HG03342 (cell line): ENCODE measurements around the gene LYSMD4.
"Not testable (repeated sequence)": the region's sequence is repeated elsewhere in the genome, so short reads cannot be mapped to it uniquely, and the experiment has no call there.

Experiments
- ATAC-seq: cut with Tn5 transposase; IDR thresholded peaks from one replicate; pipeline ENCODE4 v1.9.1; 2021; ENCODE audit warnings: mild to moderate bottlenecking, moderate library complexity; ENCODE audit not compliant: unreplicated experiment

The LYSMD4 gene

DNA sequence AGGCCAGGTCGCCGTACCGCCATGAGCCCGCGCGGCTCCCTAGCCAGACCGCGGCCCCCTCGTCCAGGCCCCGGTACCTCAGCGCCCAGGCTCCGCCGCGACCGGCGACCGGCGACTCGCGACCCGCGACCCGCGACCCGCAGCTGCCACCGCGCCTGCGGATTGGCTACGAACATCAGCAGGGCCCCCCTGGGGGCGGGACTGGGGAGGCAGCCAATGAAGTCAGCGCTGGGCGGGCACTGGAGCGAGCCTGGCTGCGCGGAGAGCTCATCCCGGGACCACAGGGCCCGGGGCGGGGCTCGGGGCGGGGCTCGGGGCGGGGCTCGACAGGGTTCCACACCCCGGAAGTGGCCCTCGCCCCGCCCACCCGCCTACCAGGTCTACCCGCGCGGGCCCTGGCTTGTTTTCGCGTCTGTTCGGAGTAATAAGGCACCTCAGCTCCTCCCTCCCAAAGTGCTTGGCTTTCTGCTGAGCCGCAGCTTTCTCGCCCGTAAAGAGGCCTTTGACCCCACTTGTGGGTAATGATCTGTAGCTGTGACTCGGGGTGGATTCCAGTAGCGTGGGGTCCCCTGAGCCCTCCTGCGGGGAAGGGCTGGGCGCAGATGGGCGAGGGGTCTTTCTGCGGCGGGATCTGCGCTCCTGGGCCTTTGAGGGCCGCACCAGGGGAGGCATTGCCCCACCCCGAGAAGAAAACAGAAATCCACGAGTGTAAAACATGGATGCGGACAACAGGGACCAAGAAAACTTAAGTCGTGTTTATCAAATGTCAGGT is at the start of gene LYSMD4:
TSS of gene LYSMD4 (minus strand) at position 170 of the 772 bp plus-strand sequence. CDS start 1,438 bp downstream, outside the sequence.
- peak; percentile 99 for ATAC-seq

DNA sequence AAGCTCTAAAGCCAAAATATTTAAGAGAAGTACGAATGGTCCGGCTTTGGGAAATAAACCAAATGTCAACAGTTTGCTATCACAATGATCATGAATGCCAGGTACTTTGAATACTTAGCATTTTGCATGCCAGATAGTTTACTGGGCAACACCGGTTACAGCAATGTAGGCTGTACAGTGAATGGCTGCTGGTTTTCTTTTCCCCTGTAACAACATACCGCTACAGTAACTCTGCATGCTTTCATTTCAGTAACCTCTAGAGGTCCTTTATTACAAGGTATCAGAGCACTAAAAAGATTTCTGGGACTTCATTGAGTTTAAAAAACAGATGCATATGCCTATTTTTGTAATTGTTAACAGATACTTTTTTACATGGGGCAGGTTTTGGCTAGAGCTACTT is 48.8 kb upstream of the LYSMD4 start:
- not testable (repeated sequence) for ATAC-seq

DNA sequence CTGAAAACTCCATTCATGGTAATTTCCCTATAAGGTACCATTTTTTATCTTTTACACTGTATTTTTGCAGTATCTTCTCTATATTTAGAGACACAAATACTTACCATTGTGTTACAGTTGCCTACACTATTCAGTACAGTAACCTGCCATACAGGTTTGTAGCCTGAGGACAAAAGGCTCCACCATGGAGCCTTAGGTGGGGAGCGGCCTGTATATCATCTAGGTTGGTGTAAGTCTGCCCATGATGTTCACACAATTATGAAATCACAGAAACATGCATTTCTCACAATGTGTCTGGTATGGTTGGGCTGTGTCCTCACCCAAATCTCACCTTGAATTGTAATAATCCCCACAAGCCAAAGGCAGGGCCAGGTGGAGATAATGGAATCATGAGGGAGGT is 43.9 kb upstream of the LYSMD4 start:
- ATAC-seq: no peak

DNA sequence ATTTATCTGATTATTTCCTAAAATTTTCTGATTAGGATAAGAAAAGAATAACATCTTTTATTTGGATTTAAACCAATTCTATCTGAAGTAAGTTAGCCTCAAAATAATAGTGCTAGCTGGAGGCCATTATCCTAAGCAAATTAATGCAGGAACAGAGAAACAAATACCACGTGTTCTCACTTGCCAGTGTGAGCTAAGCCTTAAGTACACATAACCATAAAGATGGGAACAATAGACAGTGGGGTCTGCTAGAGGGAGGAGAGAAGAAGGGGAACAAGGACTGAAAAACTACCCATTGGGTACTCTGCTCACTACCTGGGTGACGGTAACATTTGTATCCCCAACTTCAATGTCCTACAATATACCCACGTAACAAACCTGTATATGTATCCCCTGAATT is 31.3 kb upstream of the LYSMD4 start:
- ATAC-seq: no peak

DNA sequence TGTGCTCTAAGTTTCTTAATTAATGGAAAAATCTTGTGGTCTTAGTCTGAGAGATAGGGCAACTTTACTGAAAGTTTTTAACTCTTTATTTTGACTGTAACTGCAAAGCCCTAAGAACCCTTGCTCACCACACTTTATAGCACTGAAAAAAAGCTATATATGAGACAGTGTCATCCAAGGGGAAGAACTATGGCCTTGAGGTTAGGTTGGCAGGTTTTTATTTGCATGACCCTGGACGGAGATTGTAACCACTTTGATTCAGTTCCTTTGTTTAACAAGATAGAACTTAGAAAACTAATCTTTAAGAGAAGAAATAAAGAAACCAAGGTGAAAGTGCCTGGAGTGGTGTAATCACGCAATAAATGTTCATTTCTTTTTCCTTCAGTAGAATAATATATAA is 30.6 kb upstream of the LYSMD4 start:
- peak; percentile 80 for ATAC-seq

DNA sequence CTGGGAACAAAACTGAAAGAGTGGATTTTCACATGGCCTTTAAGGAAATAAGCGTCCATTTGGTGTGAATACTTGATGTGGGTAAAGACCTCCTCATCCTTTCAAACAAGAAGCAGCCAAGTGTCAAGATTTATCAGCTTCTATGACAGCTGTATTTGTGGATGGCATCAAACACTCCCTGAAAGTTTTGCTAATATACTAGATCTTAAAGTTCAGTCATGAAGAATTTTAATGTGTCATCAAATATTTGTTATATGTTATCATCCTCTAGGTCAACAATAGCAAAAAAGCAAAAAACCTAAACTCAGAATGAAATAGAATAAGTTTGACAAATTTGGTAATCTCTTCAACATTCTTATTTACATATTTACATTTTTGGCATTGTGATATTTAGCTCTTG is 29.1 kb upstream of the LYSMD4 start:
- ATAC-seq: no peak

DNA sequence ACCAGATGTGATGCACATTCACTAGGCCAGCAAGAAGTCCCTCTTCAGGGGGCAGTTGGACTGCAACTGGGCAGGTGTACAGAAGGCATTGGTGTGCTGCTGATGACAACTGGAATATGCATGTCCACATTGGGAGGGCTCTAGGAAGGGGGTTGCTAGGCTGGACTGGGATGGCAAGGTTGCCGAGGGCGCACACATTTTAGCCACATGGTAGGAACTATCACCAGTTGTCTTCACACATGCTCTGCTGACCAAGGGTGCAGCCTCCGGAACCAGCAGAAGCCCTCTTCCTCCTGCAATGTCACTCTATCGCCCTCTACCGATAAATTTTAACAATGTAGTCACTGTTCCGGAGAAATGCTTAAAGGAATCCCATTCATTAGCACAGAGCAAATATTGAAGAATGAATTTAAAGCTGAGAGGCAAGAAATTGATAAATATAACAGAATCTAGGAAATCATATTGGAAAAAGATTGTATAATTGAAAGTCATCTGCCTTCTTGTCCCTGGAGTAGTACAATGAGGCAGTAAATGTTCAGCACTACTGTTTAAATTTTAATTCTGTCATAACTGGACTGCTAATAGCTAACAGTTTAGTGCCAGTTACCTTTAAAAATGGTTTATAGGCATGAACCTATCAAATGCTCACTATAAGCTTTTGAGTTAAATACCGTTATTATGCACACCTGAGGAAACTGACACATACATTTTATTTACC is 22.6 kb upstream of the LYSMD4 start:
- peak; percentile 96 for ATAC-seq

DNA sequence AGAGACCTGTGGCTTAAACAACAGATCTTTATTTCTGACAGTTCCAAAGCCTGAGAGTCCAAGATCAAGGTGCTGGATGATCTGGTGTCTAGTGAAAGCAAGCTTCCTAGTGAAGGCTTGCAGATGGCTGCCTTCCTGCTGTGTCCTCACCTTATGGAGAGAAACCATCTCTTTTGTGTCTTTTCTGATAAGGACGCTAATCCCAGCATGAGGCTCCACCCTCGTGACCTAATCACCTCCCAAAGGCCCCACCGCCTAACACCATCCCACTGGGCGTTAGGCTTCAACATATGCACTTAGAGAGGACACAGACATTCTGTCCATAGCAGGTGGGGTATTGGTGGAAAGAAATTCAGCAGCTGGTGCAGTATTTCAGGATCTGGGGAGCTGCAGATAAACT is 19.8 kb upstream of the LYSMD4 start:
- no peak for ATAC-seq

DNA sequence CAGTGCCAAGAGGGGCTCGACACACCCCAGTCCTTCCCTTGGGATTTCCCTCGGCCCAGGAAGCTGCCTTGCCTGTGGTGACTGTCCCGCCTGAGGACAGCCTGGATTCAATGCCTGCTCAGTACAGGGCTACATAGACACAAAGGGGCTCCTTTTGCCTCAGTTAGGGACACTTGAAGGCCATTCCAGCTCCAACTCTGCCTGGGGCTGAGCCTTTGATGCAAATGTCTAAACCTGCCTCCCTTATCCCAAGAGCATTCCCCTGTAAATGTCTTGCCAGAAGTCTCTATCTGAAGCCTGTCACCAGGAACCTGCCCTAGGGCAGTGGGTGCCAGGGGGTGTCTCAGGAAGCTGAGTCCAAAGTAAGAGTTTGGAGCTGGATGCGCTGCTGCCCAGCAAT is 19.3 kb upstream of the LYSMD4 start:
- no peak for ATAC-seq

DNA sequence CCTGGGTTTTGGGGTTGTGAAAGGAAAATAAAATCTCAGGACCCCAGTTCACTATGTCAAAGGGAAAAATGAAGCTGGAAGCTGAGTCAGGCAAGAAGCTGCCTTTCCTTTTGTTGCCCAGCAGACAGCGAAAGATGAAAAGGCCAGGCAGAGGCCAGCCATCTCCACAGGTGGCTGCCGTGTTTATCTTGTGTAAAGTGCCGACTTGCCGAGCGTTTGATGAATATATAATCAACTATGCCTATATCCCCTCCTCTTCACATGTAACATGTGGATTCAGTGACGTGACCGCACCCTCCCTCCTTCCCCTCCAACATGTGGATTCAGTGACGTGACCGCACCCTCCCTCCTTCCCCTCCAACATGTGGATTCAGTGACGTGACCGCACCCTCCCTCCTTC is 17.1 kb upstream of the LYSMD4 start:
- not testable (repeated sequence) for ATAC-seq

DNA sequence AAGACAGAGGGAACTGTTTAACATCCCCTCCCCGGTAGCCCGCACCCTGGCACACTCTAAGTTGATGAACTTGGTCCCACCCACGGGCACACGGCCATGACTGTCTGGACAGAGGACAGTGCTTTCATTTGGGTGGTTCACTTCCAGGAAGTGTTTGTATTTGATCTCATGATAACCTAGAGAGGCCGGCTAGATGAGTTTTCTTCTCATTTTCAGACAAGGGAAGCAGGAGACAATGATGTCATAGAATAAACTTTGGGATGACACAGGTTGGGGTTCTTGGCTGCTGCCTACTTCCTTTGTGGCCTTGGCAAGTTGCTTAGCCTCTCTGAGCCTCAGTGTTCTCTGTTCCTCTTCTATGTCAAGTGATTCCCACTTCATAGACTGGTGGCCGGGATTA is 16.1 kb upstream of the LYSMD4 start:
- ATAC-seq: no peak

DNA sequence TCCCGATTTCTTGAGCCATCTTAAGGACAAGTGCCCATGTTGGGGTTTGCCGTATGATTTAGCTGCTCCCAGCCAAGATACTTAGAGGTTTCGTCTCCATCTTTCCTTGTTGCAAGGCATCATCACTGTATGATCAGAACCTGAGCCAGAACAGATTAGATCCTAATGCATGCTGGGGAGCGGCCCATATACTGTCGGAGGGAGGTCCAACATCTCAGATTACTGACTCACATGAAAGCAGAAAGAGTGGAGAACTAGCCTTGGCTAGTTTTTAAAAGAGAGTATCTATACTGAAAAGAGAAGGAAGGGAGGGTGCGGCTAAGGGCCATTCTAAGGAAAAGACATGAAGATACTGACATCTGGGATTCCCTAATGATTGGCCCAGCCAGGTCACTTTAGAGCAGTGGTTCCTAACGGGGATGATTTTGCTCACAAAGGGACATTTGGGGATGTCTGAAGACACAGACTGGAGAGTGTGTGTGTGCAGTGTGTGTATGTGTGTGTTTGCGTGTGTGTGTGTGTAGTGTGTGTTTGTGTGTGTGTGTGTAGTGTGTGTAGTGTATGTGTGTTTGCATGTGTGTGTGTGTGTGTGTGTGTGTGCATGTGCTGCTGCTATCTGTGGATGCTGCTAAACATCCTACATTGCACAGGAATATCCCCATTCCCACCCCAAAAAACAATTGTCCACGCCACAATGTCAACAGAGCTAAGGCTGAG is 12.3 kb upstream of the LYSMD4 start:
- ATAC-seq: no peak

DNA sequence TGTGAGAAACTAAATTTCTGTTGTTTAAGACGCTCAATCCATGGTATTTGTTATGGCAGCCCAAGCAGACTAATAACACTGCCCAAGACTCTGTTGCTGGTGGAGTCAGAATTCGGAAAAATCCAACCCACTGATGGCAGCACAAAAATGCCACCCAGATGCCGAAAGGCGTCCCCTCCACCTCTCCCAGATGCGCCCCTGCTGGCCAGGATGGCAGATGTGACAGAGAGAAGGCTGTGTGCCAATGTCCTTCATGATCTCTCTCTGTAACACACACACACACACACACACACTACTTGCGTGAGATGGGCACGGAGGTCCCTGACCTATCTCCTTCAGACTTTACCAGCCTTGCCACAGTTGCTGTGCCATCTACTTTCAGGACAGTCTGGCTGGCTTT is 10.9 kb upstream of the LYSMD4 start:
- ATAC-seq: no peak

DNA sequence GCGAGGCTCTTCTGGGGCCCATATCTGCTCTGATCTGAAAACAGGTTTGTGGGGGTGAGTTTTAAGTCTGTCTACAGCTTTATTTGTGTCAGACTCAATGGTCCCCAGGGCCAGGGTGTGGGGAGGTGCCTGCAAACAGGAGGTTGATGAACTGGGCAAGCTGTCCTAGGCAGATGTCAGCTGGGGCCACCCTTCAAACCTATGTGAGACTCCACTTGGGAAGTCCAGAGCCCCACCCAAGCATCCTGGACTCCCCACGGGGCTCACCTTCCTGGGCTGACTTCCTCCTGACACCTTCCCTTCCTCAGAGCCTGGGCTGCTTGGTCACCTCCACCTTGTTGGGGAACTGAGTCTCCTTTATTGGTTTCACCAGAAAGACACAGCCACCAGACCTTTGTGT is 8.6 kb upstream of the LYSMD4 start:
- ATAC-seq: no peak

DNA sequence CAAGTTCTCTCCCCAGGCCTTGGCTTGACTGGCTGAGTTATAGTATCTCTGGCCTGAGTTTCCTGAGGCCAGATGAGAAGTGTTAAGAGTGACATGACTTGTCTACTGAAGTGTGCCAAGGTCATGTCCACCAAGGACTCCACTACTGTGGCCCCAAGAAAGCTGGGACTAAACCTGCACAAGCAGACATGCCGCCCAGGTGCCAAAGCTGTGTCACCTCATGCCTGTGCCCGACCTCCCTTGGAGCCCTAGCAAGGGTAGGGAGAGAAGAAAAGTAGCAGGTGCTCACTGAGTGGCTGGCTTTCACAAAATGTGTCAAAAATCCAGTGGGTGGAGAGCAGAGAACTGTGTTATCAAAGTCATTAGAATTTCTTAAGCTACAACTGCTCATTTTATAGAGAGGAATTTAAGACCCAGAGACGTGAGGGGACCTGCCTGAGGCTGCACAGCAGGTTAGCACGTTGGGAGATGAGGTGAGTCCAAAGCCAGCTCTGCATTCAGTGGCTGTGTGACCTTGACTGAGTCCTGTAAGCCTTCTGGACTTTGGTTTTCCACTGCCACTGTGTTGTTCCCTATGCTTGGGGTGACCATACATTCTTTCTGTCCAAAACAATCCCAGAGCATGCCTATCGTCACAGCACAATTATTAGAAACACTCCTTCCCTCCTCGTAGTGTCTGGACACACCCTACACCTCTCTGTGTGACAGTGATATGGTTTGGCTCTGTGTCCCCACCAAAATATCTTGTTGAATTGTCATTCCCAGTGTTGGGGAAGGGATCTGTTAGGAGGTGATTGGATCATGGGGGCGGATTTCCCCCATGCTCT is 5.0 kb upstream of the LYSMD4 start:
- no peak for ATAC-seq

DNA sequence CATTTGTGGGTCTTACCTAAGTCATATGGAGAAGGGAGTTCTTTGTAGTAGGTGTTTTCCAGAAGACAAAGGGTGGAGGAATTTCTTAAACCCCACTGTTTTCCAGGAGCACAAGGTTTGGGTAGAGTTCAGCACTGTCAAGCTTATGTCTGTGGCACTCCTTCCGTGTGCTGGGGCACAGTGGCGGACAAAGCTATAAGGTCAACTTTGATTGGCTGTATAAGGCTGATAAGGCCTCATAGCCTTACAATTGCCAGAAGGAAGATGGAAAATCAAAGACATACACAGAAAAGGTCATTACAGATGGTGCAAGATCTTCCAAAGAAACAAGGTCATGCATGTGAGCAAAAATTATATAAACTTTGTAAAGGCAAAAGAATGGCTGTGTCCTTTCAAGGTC is 3.5 kb upstream of the LYSMD4 start:
- no peak for ATAC-seq

DNA sequence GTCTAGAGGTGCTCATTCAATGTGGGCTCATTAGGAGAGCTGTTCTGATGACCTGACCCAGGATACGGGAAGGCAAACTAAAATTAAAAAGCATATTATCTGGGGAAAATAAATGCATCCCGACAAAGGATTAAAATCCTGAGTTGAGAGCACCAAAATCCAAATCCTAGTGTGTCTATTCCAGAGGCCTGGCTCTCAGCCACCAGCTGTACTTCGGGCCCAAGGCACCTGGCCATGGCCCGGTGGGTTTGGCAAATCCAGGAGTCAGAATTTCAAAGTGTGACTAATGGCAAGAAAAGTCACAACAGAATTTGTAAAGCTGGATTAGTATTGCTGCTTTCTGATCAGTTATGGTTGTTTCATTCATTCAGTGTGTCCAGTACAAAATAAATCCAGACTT is 2.6 kb upstream of the LYSMD4 start:
- no peak for ATAC-seq

DNA sequence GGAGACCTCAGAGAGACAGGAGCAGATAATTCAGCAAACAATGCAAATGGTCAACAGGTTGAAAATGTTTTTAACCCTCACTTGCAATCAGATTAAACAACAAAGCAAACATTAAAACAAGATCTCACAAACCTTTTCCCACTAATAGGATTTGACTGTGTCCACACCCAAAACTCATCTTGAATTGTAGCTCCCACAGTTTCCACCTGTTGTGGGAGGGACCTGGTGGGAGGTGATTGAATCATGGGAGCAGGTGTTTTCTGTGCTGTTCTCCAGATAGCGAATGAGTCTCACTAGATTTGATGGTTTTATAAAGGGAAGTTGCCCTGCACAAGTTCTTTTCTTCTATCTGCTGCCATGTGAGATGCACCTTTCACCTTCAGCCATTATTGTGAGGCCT is 1.3 kb upstream of the LYSMD4 start:
- no peak for ATAC-seq

DNA sequence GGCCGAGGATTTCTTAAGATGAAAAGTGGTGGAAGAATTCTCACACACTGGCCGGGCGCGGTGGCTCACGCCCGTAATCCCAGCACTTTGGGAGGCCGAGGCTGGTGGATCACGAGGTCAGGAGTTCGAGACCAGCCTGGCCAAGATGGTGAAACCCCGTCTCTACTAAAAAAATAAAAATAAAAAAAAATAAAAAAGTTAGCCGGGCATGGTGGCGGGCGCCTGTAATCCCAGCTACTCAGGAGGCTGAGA is 729 bp upstream of the LYSMD4 start:
- ATAC-seq: not testable (repeated sequence)

DNA sequence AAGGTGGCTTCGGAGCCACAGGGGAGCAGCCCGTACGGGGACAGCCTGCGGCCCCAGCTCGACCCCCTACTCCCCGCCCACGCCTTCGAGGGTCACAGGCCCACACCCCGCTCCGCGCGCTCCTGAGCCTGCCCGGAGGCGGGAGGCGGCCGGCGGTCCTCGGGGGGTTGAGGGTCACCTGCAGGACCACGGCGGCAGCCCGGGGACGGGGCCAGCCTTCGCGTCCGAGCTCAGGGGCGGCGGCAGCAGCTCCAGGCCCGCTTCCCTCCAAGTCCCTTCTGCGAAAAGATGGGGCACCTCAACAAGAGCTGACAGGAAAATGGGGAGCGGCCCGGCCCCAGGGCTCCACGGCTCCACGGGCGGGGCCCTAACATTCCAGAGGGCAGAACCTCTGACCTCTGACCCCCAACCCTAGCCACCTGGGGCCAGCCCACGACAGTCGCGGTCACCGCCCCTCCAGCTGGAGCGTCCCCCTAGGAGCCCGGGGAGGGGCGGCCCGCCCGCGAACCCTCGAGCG is 428 bp downstream of the LYSMD4 start:
- ATAC-seq: peak; percentile 11

DNA sequence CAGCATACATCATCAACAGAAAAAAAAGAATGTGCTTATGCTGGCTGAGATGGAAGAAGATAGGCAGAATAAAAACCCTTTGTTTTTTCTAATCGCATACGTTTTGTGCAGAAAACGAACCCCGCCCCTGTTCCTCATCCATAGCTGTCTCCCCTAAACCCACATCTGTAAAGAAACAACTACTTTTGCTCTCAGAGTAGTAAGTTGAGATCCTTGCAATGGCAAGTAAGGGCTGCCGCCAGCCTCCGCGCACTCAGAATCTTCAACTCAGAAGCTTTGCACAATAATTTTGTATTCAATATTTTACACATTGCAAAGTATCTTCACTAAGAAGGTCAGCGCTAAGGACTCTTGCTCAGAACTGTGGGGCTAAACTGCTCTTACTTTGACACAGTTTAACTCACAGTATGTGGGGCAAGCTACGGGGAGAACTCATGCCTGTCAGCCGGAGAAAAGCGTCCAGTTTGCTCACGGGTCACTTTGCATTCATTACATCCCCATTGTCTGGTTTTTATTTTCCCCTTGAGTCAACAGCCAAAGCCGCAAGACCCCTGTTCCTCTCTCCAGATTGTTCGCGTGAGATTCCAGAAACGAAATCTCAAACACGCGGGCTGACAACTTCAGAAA is 1.0 kb downstream of the LYSMD4 start:
- no peak for ATAC-seq
